HG03060 (cell line): ENCODE measurements around the gene CD8A.
"Not testable (repeated sequence)": the region's sequence is repeated elsewhere in the genome, so short reads cannot be mapped to it uniquely, and the experiment has no call there.

Experiments
- ATAC-seq: cut with Tn5 transposase; IDR thresholded peaks from one replicate; pipeline ENCODE4 v1.9.1; 2021; ENCODE audit warnings: low read depth, moderate number of reproducible peaks; ENCODE audit not compliant: unreplicated experiment

CD8A gene

DNA sequence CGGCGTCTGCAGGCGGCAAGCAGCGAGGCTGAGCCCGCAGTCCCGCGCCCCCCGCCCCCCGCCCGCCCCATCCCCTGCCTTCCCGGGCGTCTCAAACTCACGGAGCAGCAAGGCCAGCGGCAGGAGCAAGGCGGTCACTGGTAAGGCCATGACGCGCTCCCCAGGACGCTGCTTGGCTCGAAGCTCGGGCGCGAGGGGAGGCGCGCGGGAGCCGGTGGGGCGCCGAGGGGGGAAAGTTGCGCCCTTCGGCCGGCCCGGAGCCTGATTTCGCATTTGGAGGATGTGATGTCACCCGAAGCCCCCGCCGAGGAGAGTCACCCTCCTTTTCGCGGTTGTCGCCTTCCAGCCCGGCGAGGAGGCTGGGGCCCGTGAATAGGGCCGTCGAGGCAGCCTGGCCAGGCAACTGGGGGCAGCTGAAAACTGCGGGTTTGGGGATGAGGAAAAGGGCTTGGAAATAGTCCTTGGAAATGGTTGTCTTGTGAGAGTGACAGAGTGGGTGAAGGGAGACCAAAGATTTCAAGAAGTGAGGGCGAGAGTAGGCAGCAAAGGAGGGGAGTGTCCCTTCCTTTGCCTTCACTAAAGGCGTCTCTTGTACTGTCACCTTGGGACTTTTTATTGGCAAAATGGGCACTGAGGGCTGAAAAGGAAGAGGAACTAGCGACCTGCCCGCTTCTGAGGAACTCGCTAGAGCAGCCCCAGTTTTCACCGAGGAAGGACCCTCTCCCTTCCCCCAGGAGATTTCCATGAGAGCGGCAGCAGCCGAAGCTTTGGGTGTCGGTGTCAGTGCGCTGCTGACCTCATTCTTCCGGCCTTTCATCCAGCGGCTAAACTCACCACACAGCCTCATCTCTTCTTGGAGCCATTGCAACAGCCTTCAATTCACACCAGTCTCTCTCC is at the start of gene CD8A:
Gene CD8A (minus strand): TSS at position 238 of the 897 bp plus-strand sequence. CDS start 88 bp downstream, at position 150.
- no peak for ATAC-seq

DNA sequence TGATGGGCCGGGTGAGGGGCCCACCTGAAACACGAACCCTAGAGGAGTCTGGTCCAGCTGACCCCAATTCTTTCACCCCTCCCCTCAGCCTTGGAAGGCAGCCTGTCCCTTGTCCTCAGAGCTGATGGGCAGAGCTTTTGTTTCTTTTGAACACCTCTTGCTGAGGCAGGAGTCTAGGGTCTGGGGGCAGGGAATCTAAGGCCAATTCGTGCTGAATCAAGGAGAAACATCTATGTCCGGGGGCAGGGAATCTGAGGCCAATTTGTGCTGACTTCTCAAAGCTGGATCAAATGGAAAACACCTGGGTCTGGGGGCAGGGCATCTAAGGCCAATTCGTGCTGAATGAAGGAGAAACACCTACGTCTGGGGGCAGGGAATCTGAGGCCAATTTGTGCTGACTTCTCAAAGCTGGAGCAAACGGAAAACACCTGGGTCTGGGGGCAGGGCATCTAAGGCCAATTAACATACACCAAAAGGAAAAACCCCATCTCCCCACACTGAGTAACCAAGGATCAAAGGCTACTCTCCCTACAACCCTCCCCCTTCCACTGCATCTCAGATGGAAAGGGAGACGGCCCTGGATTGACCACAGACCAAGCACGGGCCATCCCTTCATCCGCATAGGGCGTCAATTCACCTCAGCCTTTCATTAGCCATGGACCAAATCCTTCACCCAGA is 49.3 kb upstream of the CD8A start:
- not testable (repeated sequence) for ATAC-seq

DNA sequence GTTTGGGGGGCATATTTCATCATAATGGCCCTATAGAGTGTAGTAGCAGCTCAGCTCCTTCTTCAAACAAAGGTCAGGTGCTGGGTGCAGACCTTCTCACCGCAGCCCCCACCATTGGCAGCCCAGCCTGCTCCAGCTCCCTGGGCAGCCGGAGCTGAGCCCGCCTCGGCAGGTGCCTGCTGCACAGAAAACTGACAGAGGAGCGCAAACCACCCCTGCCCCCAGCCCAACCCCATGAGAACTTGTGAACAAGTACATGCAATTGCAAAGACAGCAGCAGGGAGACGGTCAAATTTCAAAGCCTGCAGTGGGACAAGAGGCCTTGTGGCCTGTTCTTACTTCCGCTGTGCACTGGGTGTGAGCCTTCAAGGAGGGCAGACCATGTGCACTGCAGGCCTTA is 48.7 kb upstream of the CD8A start:
- not testable (repeated sequence) for ATAC-seq

- ATAC-seq = not testable (repeated sequence)
These were observed 47.0 kb upstream of the CD8A start for GRCh38 chr2:86837714-86838113.

- not testable (repeated sequence) for ATAC-seq
These were observed 46.4 kb upstream of the CD8A start for GRCh38 chr2:86836915-86837695.

GRCh38 chr2:86835548-86835889 is 44.8 kb upstream of the CD8A start:
- ATAC-seq = not testable (repeated sequence)

DNA sequence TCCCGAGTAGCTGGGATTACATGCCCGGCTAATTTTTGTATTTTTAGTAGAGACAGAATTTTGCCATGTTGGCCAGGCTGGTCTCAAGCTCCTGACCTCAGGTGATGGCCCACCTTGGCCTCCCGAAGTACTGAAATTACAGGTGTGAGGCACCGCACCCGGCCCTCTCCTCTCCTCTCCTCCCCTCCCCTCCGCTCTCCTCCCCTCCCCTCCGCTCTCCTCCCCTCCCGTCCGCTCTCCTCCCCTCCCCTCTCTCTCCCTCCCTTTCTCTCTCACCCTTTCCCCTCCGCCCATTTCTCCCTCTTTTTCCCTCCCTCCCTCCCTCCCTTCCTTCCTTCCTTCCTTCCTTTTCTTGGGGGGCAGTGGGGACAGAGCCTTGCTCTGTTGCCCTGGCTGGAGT is 42.6 kb upstream of the CD8A start:
- no peak for ATAC-seq

- no peak for ATAC-seq
These were observed 41.8 kb upstream of the CD8A start for GRCh38 chr2:86832334-86833096.

DNA sequence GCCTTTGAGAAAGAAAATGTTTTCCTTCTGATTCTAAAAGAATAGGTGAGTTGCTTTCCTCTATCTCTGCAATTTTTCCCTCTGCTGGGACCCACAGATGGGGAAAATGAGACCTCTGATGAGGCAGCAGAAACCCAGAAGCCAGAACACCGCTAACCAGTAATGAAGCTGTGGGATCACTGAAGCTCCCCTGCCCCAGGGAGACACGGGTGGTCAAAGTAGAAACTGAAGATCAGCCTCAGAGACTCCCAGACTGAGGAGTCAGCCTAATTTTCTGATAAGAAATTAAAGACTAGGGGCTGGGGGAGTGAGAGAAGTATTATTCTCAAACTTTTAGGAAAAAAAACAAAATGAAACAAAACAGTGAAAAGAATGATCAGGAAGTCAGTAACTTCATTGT is 40.8 kb upstream of the CD8A start:
- ATAC-seq = no peak

DNA sequence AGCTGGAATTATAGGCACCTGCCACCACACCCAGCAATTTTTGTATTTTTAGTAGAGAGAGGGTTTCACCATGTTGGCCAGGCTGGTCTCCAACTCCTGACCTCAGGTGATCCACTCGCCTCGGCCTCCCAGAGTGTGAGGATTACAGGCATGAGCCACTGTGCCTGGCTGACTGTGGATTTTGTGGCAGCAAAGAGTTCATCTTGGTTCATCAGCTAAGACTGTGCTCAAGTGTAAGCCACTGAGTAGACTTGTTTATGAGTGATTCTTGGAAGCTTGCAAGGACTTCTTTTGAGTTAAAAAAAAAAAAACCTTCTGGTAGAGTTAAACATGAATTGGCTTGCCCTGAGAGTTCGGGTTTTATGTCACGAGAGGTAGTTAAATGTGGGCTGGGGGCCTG is 36.2 kb upstream of the CD8A start:
- ATAC-seq = no peak

DNA sequence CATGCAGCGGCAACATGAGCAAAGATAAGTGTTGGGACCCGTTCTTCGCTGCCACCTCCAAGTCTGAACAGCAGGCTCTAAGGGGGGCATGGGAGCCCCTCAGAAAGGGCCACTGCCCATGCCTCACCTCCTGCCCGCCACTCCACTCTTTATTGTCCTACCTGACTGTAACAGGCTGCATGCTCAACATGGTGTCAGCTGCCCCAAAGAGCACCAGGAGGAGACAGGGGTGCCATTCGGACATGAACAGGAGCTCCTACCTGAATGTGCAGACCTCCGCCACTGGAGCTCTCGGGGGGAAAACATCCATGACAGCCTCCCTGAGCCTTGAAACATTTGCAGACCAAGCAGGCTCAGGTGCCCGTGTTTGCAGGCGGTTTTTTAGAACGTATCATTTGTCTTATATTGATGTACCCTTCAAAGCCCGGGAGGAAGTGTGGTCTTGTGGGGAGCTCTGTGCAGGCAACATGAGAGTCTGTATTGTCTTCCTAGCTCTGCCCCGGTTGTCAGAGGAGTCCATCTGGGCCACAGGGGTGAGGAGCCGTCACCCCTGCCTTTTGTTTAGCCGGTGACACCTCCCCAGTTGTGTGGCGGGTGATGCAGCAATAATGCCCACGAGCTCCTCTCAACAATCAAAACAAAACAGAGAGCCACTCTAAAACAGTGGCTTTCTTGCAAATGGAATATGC is 35.1 kb upstream of the CD8A start:
- ATAC-seq = no peak

DNA sequence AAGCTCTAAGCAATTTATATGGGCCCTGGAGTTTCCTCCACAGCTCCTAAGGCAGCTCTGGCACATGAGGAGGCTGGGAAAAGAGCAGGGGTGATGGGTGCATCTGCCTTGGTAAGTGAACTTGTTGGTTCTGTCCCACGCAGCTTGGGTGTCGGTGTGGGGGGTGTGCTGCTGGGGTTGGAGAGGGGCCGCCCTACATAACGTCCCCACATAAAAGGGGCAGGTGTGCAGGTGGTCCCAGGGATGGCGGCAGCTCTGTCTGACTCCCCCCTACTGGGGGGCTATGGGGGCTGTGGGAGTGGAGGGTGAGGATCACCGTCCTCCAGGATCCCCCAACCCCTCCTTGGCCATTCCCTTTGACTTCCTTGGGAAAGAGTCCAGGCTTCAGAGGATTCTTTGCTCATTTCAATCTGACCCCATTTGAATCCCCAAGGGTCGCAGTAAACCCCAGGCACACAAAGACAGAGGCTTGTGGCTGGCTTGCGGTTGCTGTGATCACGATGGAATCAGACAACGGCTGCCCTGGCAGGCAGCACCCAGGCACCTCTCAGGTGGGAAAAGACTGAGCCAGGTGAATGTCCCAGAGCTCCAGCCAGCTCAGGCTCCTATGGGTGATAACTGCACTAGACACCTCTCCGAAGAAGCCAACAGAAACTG is 34.5 kb upstream of the CD8A start:
- no peak for ATAC-seq

- no peak for ATAC-seq
These were observed 32.1 kb upstream of the CD8A start for GRCh38 chr2:86822668-86823345.

DNA sequence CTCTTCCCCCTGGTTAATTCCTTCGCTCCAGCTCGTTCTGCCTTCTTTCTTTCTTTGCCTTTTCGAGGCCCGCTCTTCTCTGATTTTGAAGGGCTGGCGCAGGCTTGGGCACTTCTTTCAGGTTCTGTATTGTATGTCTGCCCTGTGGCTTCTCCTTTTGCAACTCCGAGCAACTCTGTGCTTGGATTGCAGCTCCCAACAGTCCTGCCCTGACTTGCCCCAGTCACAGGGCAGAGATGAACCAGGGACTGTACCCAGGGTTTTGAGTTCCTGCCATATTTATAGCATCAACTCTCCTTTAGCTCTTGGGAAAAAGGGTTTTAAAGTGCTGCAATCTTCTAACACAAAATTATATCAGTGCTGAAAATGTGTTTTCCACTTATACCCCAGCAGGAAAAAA is 31.1 kb upstream of the CD8A start:
- ATAC-seq = no peak

DNA sequence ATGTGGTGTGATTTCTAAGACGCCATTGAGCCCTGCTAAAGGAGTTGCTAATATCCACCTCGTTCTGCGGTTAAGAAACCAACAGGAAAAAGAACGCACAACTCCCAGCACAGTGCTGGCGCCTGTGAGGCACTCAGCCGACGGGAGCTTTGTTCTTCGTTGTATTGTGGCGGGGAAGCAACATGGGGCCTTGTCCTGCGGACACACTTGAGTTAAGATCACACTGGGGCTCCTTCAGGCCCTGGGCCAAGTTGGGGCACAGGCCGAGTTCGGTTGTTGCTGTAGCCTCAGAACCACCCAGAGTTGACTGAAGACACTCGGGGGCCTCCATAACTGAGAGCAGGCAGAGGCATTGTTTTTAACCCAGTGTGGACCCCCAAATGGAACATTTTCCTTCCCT is 30.6 kb upstream of the CD8A start:
- no peak for ATAC-seq

GRCh38 chr2:86818957-86819356 is 28.2 kb upstream of the CD8A start:
- no peak for ATAC-seq

DNA sequence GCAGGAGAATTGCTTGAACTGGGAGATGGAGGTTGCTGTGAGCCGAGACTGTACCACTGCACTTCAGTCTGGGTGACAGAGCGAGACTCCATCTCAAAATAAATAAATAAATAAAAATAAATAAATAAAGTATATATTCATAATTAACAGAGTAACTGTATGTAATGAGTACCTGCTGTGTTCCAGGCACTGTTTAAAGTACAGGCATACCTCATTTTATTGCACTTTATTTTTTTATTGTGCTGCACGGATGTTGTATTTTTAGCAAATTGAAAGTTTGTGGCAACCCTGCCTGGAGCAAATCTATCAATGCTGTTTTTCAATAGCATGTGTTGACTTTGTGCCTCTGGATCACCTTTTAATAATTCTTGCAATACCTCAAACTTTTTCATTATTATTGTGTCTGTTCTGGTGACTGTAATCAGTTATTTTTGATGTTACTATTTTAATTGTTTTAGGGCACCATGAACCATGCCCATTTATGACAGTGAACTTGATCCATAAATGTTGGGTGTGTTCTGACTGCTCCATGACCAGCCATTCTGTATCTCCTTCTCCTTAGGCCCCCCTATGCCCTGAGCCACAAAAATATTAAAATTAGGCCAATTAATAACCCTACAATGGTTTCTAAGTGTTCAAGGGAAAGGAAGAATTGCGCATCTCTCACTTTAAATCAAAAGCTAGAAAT is 27.5 kb upstream of the CD8A start:
- no peak for ATAC-seq

- ATAC-seq = no peak
These were observed 24.9 kb upstream of the CD8A start for GRCh38 chr2:86815611-86816010.
